Measurements from ENCODE around the gene ETV3. TPM values are rescaled to one million over a fixed set of nuclear protein-coding genes. Genes with fewer than 3 reads are reported as not detected.

Gene ETV3
- total RNA-seq, 5 donors from 2014 or later (not counting 1 experiment from before 2014, with no cell fraction given), result 30.6 to 86.3 (median 33.4) TPM

- H3K27ac Mint-ChIP-seq, result no peak overlapping the region
- 83% methylated on average over 3 of the region's 3 CpGs for WGBS (ENCODE audit: insufficient coverage)
- DNase-seq (no peak), ATAC-seq (replicated peaks in 1 of 4) (no peak)
- Histone ChIP-seq H3K36me3 (ENCODE audit: control insufficient read depth in 2 of 2, extremely low read depth in 1 of 2, insufficient read depth in 1 of 2, low read length in 1 of 2) (no peaks in the 10 kb centered on the region), H3K27ac (ENCODE audit: low read length) (no peak overlapping the region), H3K27me3 (replicated peaks in 1 of 2; ENCODE audit: control insufficient read depth in 2 of 2, extremely low read depth in 1 of 2, insufficient read depth in 2 of 2, low read length in 1 of 2) (peaks cover 0 to 13% of the 10 kb centered on the region in 2 experiments), H3K4me1 (ENCODE audit: control insufficient read depth in 1 of 2, extremely low read depth in 1 of 2, insufficient read depth in 2 of 2, low read length in 2 of 2) (peaks cover 4 to 26% of the 10 kb centered on the region in 2 experiments), H3K9me3 (no peaks in the 10 kb centered on the region), H3K4me3 (ENCODE audit: control insufficient read depth in 1 of 2, extremely low read depth in 1 of 2, low read length in 1 of 2) (no peak overlapping the region)
- CTCF ChIA-PET, result interaction anchor here (1.3 to 9.1 kb wide), 3 partner anchors 17 to 62 kb away, joined by 3 to 126 read pairs (median 4); no protein-coding TSS in a partner anchor
- peaks cover 23 to 58% (median 36%) of the 10 kb centered on the region in 3 donors for H3K4me1 Mint-ChIP-seq
- no peaks in the 10 kb centered on the region for H3K36me3 Mint-ChIP-seq
- no peaks in the 10 kb centered on the region for H3K27me3 Mint-ChIP-seq
- POLR2A ChIA-PET, result no interaction called here
- H3K4me3 Mint-ChIP-seq, result no peak overlapping the region
- no peaks in the 10 kb centered on the region for H3K9me3 Mint-ChIP-seq
These were observed 12.9 kb upstream of the ETV3 start for GRCh38 chr1:157151073-157151472.

- DNase-seq (no peak), ATAC-seq (replicated peaks in 1 of 4) (no peak)
- Histone ChIP-seq H3K4me3 (ENCODE audit: control insufficient read depth in 1 of 2, extremely low read depth in 1 of 2, low read length in 1 of 2) (no peak overlapping the region), H3K36me3 (ENCODE audit: control insufficient read depth in 2 of 2, extremely low read depth in 1 of 2, insufficient read depth in 1 of 2, low read length in 1 of 2) (no peaks in the 10 kb centered on the region), H3K27me3 (replicated peaks in 1 of 2; ENCODE audit: control insufficient read depth in 2 of 2, extremely low read depth in 1 of 2, insufficient read depth in 2 of 2, low read length in 1 of 2) (peaks cover 0 to 9% of the 10 kb centered on the region in 2 experiments), H3K9me3 (no peaks in the 10 kb centered on the region), H3K4me1 (ENCODE audit: control insufficient read depth in 1 of 2, extremely low read depth in 1 of 2, insufficient read depth in 2 of 2, low read length in 2 of 2) (peaks cover 4 to 22% of the 10 kb centered on the region in 2 experiments), H3K27ac (ENCODE audit: low read length) (no peak overlapping the region)
- no peaks in the 10 kb centered on the region for H3K27me3 Mint-ChIP-seq
- no peaks in the 10 kb centered on the region for H3K9me3 Mint-ChIP-seq
- no peaks in the 10 kb centered on the region for H3K36me3 Mint-ChIP-seq
- POLR2A ChIA-PET, result no interaction called here
- no peak overlapping the region for H3K27ac Mint-ChIP-seq
- H3K4me1 Mint-ChIP-seq, result peaks cover 20 to 53% (median 32%) of the 10 kb centered on the region in 3 donors
- CTCF ChIA-PET, result interaction anchor here (1.3 to 9.1 kb wide), 3 partner anchors 17 to 61 kb away, joined by 3 to 126 read pairs (median 4); no protein-coding TSS in a partner anchor
- 72% methylated on average over 5 of the region's 6 CpGs for WGBS (ENCODE audit: insufficient coverage)
- H3K4me3 Mint-ChIP-seq, result no peak overlapping the region
These were observed 12.4 kb upstream of the ETV3 start for GRCh38 chr1:157150631-157151030.

- no peak for ATAC-seq (replicated peaks in 1 of 4)
- WGBS (ENCODE audit: insufficient coverage), result 82% methylated on average over 4 of the region's 10 CpGs
These were observed 9.9 kb upstream of the ETV3 start for GRCh38 chr1:157147906-157148700.

GRCh38 chr1:157147037-157147436, 8.8 kb upstream of the ETV3 start:
- no CpG with 5 or more reads among the region's 1 CpG for WGBS (ENCODE audit: insufficient coverage)
- ChIA-PET CTCF (no interaction called here), POLR2A (no interaction called here)
- H3K27me3 ChIP-seq (replicated peaks in 1 of 2; ENCODE audit: control insufficient read depth in 2 of 2, extremely low read depth in 1 of 2, insufficient read depth in 2 of 2, low read length in 1 of 2), result no peaks in the 10 kb centered on the region
- no peak overlapping the region for H3K4me3 Mint-ChIP-seq
- H3K4me3 ChIP-seq (ENCODE audit: control insufficient read depth in 1 of 2, extremely low read depth in 1 of 2, low read length in 1 of 2), result no peak overlapping the region
- no peaks in the 10 kb centered on the region for H3K36me3 ChIP-seq (ENCODE audit: control insufficient read depth in 2 of 2, extremely low read depth in 1 of 2, insufficient read depth in 1 of 2, low read length in 1 of 2)
- no peaks in the 10 kb centered on the region for H3K9me3 Mint-ChIP-seq
- H3K27me3 Mint-ChIP-seq, result no peaks in the 10 kb centered on the region
- no peak overlapping the region for H3K27ac Mint-ChIP-seq
- DNase-seq (no peak), ATAC-seq (replicated peaks in 1 of 4) (no peak)
- H3K4me1 ChIP-seq (ENCODE audit: control insufficient read depth in 1 of 2, extremely low read depth in 1 of 2, insufficient read depth in 2 of 2, low read length in 2 of 2), result no peaks in the 10 kb centered on the region
- H3K27ac ChIP-seq (ENCODE audit: low read length), result no peak overlapping the region
- H3K9me3 ChIP-seq, result no peaks in the 10 kb centered on the region
- no peaks in the 10 kb centered on the region for H3K36me3 Mint-ChIP-seq
- peaks cover 9 to 28% (median 18%) of the 10 kb centered on the region in 3 donors for H3K4me1 Mint-ChIP-seq

More at GRCh38 chr1:157147906-157148700, 9.9 kb upstream of the ETV3 start:
- H3K4me3 ChIP-seq (ENCODE audit: control insufficient read depth in 1 of 2, extremely low read depth in 1 of 2, low read length in 1 of 2), result no peak overlapping the region
- peak overlapping the region in 1 of 2 donors; percentile 39 for H3K27ac Mint-ChIP-seq
- DNase-seq, result no peak
- H3K36me3 Mint-ChIP-seq, result no peaks in the 10 kb centered on the region
- no peaks in the 10 kb centered on the region for H3K27me3 ChIP-seq (replicated peaks in 1 of 2; ENCODE audit: control insufficient read depth in 2 of 2, extremely low read depth in 1 of 2, insufficient read depth in 2 of 2, low read length in 1 of 2)
- no peaks in the 10 kb centered on the region for H3K36me3 ChIP-seq (ENCODE audit: control insufficient read depth in 2 of 2, extremely low read depth in 1 of 2, insufficient read depth in 1 of 2, low read length in 1 of 2)
- no peak overlapping the region for H3K27ac ChIP-seq (ENCODE audit: low read length)
- POLR2A ChIA-PET, result no interaction called here
- CTCF ChIA-PET, result interaction anchor here in 1 of 2 donors (1.1 kb wide), 1 partner anchor 8 kb away, joined by 4 read pairs; no protein-coding TSS in a partner anchor
- H3K9me3 ChIP-seq, result no peaks in the 10 kb centered on the region
- peaks cover 9 to 35% (median 18%) of the 10 kb centered on the region in 3 donors for H3K4me1 Mint-ChIP-seq
- no peaks in the 10 kb centered on the region for H3K9me3 Mint-ChIP-seq
- H3K27me3 Mint-ChIP-seq, result no peaks in the 10 kb centered on the region
- H3K4me1 ChIP-seq (ENCODE audit: control insufficient read depth in 1 of 2, extremely low read depth in 1 of 2, insufficient read depth in 2 of 2, low read length in 2 of 2), result no peaks in the 10 kb centered on the region
- H3K4me3 Mint-ChIP-seq, result no peak overlapping the region

GRCh38 chr1:157146244-157146643, 8.0 kb upstream of the ETV3 start:
- ATAC-seq (replicated peaks in 1 of 4) (no peak), DNase-seq (no peak)
- no peaks in the 10 kb centered on the region for H3K27me3 Mint-ChIP-seq
- H3K4me3 ChIP-seq (ENCODE audit: control insufficient read depth in 1 of 2, extremely low read depth in 1 of 2, low read length in 1 of 2), result no peak overlapping the region
- H3K4me1 ChIP-seq (ENCODE audit: control insufficient read depth in 1 of 2, extremely low read depth in 1 of 2, insufficient read depth in 2 of 2, low read length in 2 of 2), result no peaks in the 10 kb centered on the region
- no peaks in the 10 kb centered on the region for H3K36me3 Mint-ChIP-seq
- WGBS (ENCODE audit: insufficient coverage), result 83% methylated on average over 1 of the region's 3 CpGs
- ChIA-PET POLR2A (no interaction called here), CTCF (no interaction called here)
- no peak overlapping the region for H3K27ac Mint-ChIP-seq
- H3K27ac ChIP-seq (ENCODE audit: low read length), result no peak overlapping the region
- no peaks in the 10 kb centered on the region for H3K36me3 ChIP-seq (ENCODE audit: control insufficient read depth in 2 of 2, extremely low read depth in 1 of 2, insufficient read depth in 1 of 2, low read length in 1 of 2)
- H3K4me3 Mint-ChIP-seq, result no peak overlapping the region
- H3K27me3 ChIP-seq (replicated peaks in 1 of 2; ENCODE audit: control insufficient read depth in 2 of 2, extremely low read depth in 1 of 2, insufficient read depth in 2 of 2, low read length in 1 of 2), result no peaks in the 10 kb centered on the region
- H3K9me3 Mint-ChIP-seq, result no peaks in the 10 kb centered on the region
- peaks cover 9 to 23% (median 15%) of the 10 kb centered on the region in 3 donors for H3K4me1 Mint-ChIP-seq
- H3K9me3 ChIP-seq, result no peaks in the 10 kb centered on the region

- CTCF ChIA-PET, result no interaction called here
- no peak for ATAC-seq (replicated peaks in 1 of 4)
- no peaks in the 10 kb centered on the region for H3K9me3 Mint-ChIP-seq
- Histone ChIP-seq H3K27me3 (replicated peaks in 1 of 2; ENCODE audit: control insufficient read depth in 2 of 2, extremely low read depth in 1 of 2, insufficient read depth in 2 of 2, low read length in 1 of 2) (no peaks in the 10 kb centered on the region), H3K4me1 (ENCODE audit: control insufficient read depth in 1 of 2, extremely low read depth in 1 of 2, insufficient read depth in 2 of 2, low read length in 2 of 2) (no peaks in the 10 kb centered on the region), H3K27ac (ENCODE audit: low read length) (no peak overlapping the region), H3K4me3 (ENCODE audit: control insufficient read depth in 1 of 2, extremely low read depth in 1 of 2, low read length in 1 of 2) (no peak overlapping the region), H3K36me3 (ENCODE audit: control insufficient read depth in 2 of 2, extremely low read depth in 1 of 2, insufficient read depth in 1 of 2, low read length in 1 of 2) (no peaks in the 10 kb centered on the region), H3K9me3 (no peaks in the 10 kb centered on the region)
- H3K27ac Mint-ChIP-seq, result no peak overlapping the region
- H3K27me3 Mint-ChIP-seq, result no peaks in the 10 kb centered on the region
- H3K4me1 Mint-ChIP-seq, result peaks cover 4 to 14% (median 6%) of the 10 kb centered on the region in 3 donors
- DNase-seq, result no peak
- WGBS (ENCODE audit: insufficient coverage), result no CpG with 5 or more reads among the region's 1 CpG
- no peak overlapping the region for H3K4me3 Mint-ChIP-seq
- no peaks in the 10 kb centered on the region for H3K36me3 Mint-ChIP-seq
- POLR2A ChIA-PET, result no interaction called here
These were observed 6.9 kb upstream of the ETV3 start for GRCh38 chr1:157145076-157145475.
